Endothelial cell of umbilical vein (primary cell): ENCODE results near the gene BSPRY. TPM values are rescaled to one million over a fixed set of nuclear protein-coding genes. Genes with fewer than 3 reads are reported as not detected.

Experiments
- BruUV-seq: library from RNA; stranded (reverse); fragments of 400-500 nt; replicated peaks from 2 replicates; lab custom pipeline; 2021; lab: Mats Ljungman, UMichigan
- CTCF ChIA-PET: fragments of 300-600, 350-600 bp; sonication (Branson Sonifier 250); formaldehyde crosslinking; loops from one replicate; lab custom pipeline; 2021; ENCODE audit warnings: antibody characterized with exemption, inconsistent platforms; lab: Charles Lee
- POLR2A ChIA-PET: fragments of 300-600, 350-600 bp; sonication (Branson Sonifier 250); formaldehyde crosslinking; loops from one replicate; lab custom pipeline; 2021; ENCODE audit warnings: antibody characterized with exemption, inconsistent platforms; lab: Charles Lee
- DNase-seq: peaks from one replicate; pipeline ENCODE4 v3.0.0-alpha.2; 2011; ENCODE audit warnings: low read depth, low spot score
- FAIRE-seq: peaks from 2 replicates; lab custom pipeline; 2011; peaks lifted over from hg19 to GRCh38; lab: Jason Lieb, UNC
- H2AFZ ChIP-seq: 2 replicates; pipeline ENCODE4 v1.6.0; 2012; ENCODE audit warnings: low read depth, low read length, control low read depth, inconsistent platforms
- H3K27ac ChIP-seq: 2 replicates; pipeline ENCODE4 v1.5.1; 2011; ENCODE audit warnings: low read depth, mild to moderate bottlenecking, control low read depth, low read length, moderate library complexity; ENCODE audit not compliant: insufficient read depth
- H3K27me3 ChIP-seq, 2 experiments: 2 replicates each; pipeline versions ENCODE4 v1.6.0 to v1.6.1; 2011; ENCODE audit warnings: low read length in 2 of 2, mixed read lengths in 1 of 2; ENCODE audit not compliant: control insufficient read depth in 2 of 2, insufficient read depth in 2 of 2
- H3K36me3 ChIP-seq, 2 experiments: 2 replicates in 1 of 2; 3 replicates in 1 of 2; pipeline ENCODE4 v1.5.1; 2011; ENCODE audit warnings: low read length in 2 of 2, mild to moderate bottlenecking in 1 of 2, moderate library complexity in 1 of 2; ENCODE audit not compliant: control insufficient read depth in 2 of 2, insufficient read depth in 2 of 2; ENCODE audit errors: extremely low read depth in 1 of 2
- H3K4me1 ChIP-seq: 3 replicates; pipeline ENCODE4 v1.5.1; 2011; ENCODE audit warnings: mild to moderate bottlenecking, low read length; ENCODE audit not compliant: control insufficient read depth, insufficient read depth; ENCODE audit errors: extremely low read depth
- H3K4me2 ChIP-seq: 2 replicates; pipeline ENCODE4 v1.6.1; 2011; ENCODE audit warnings: low read length, control low read depth, mixed read lengths; ENCODE audit not compliant: insufficient read depth
- H3K4me3 ChIP-seq, 3 experiments: fragments of 200-600 bp in 1 of 3; sonication (generic), shearing (Covaris generic) in 1 of 3; replicated peaks in 1 of 3; 2 replicates each; pipeline ENCODE4 v1.5.1; 2011 to 2016; ENCODE audit warnings: control low read depth in 3 of 3, low read length in 3 of 3, mild to moderate bottlenecking in 2 of 3, inconsistent platforms in 1 of 3, low read depth in 1 of 3, moderate library complexity in 1 of 3; ENCODE audit not compliant: insufficient read depth in 1 of 3
- H3K79me2 ChIP-seq: 2 replicates; pipeline ENCODE4 v1.6.0; 2012; ENCODE audit warnings: low read length, inconsistent platforms; ENCODE audit not compliant: control insufficient read depth, insufficient read depth
- H3K9ac ChIP-seq: replicated peaks from 2 replicates; pipeline ENCODE3; 2011; ENCODE audit warnings: low read length, control low read depth; ENCODE audit not compliant: insufficient read depth; ENCODE audit errors: extremely low read depth
- H3K9me1 ChIP-seq: replicated peaks from 3 replicates; pipeline ENCODE4 v1.6.0; 2011; ENCODE audit warnings: mild to moderate bottlenecking, low read length; ENCODE audit not compliant: control insufficient read depth, insufficient read depth; ENCODE audit errors: extremely low read depth
- H3K9me3 ChIP-seq: replicated peaks from 2 replicates; pipeline ENCODE4 v1.5.1; 2012; ENCODE audit warnings: low read length, inconsistent platforms; ENCODE audit not compliant: control insufficient read depth, insufficient read depth
- H4K20me1 ChIP-seq: replicated peaks from 2 replicates; pipeline ENCODE3; 2011; ENCODE audit warnings: mild to moderate bottlenecking, low read length; ENCODE audit not compliant: control insufficient read depth, insufficient read depth; ENCODE audit errors: extremely low read depth
- CTCF ChIP-seq, 2 donors: IDR thresholded peaks; 1 replicate in 1 of 2; 2 replicates in 1 of 2; pipeline ENCODE4 v1.5.1; 2011; ENCODE audit warnings: low read length in 2 of 2, mild to moderate bottlenecking in 2 of 2, moderate library complexity in 2 of 2, control low read depth in 1 of 2, inconsistent platforms in 1 of 2, low read depth in 1 of 2; ENCODE audit not compliant: insufficient read depth in 1 of 2; ENCODE audit errors: extremely low read depth in 1 of 2
- EZH2 ChIP-seq: IDR thresholded peaks from 2 replicates; pipeline ENCODE4 v1.6.1; 2012; ENCODE audit warnings: borderline replicate concordance, low read depth, mild to moderate bottlenecking, moderate library complexity, low read length, inconsistent platforms; ENCODE audit not compliant: severe bottlenecking
- FOS ChIP-seq: IDR thresholded peaks from 2 replicates; pipeline ENCODE4 v1.6.1; 2011; ENCODE audit warnings: mild to moderate bottlenecking, low read length, moderate library complexity, borderline replicate concordance; ENCODE audit not compliant: insufficient read depth
- GATA2 ChIP-seq: IDR thresholded peaks from 2 replicates; pipeline ENCODE4 v1.7.0; 2011; ENCODE audit warnings: low read depth, mild to moderate bottlenecking, moderate library complexity, mixed read lengths, low read length; ENCODE audit not compliant: insufficient read length, insufficient read depth
- JUN ChIP-seq: IDR thresholded peaks from 2 replicates; pipeline ENCODE4 v1.6.1; 2011; ENCODE audit warnings: borderline replicate concordance, low read depth; ENCODE audit not compliant: insufficient read length, insufficient read depth
- MAX ChIP-seq: IDR thresholded peaks from 2 replicates; pipeline ENCODE4 v1.6.1; 2011; ENCODE audit not compliant: insufficient read depth, insufficient read length
- MYC ChIP-seq: IDR thresholded peaks from one replicate; pipeline ENCODE4 v1.6.1; 2011; ENCODE audit warnings: mild to moderate bottlenecking, low read depth, low read length
- POLR2A ChIP-seq: IDR thresholded peaks from 2 replicates; pipeline ENCODE4 v1.6.1; 2012; ENCODE audit warnings: low read depth, mild to moderate bottlenecking, control low read depth, low read length
- POLR2AphosphoS5 ChIP-seq: IDR thresholded peaks from 2 replicates; pipeline ENCODE4 v1.6.1; 2012; ENCODE audit warnings: low read depth, mild to moderate bottlenecking, control low read depth, low read length, moderate library complexity; ENCODE audit not compliant: insufficient read depth
- dilution Hi-C: fragments of 300-500 bp; cut with MboI; formaldehyde crosslinking; loops from one replicate; pipeline ENCODE4 v1.15.0; 2019; ENCODE audit warnings: low sequenced_read_pairs; ENCODE audit not compliant: extremely low pct_ligation_motif_present
- intact Hi-C: fragments of 100-400 bp; cut with micrococcal nuclease; formaldehyde crosslinking; loops from one replicate; pipeline ENCODE4 v1.10.0; 2022
- polyA plus RNA-seq, 4 experiments: library from polyadenylated mRNA; depleted of rRNA in 3 of 4; stranded (reverse) in 3 of 4; unstranded in 1 of 4; fragments of >200 nt; gene quantifications; 2 replicates each; pipeline versions ENCODE4 v1.2.1 to v1.2.3, GENCODE V29; 2011 to 2012; ENCODE audit warnings: missing spikeins in 1 of 4
- total RNA-seq: library from RNA; stranded (reverse); gene quantifications from 2 replicates; pipeline ENCODE4 v1.2.3, GENCODE V29; 2021

The BSPRY gene
- total and polyA plus RNA-seq, 2 donors (not counting 3 experiments of a cell fraction or from before 2014, with no cell fraction given) = not detected

- no peaks in the 10 kb centered on the region for H3K79me2 ChIP-seq
- no TSS peak for BruUV-seq
- H3K9me3 ChIP-seq = no peaks in the 10 kb centered on the region
- H3K27ac ChIP-seq = no peak within 1 kb of the TSS
- CTCF ChIA-PET = no interaction called here
- POLR2A ChIA-PET = no interaction called here
- H3K27me3 ChIP-seq = peaks cover 3 to 8% of the 10 kb centered on the region in 2 experiments
- dilution Hi-C loops = no loop called here
- H3K4me2 ChIP-seq = no peak within 1 kb of the TSS
- no peak for TF ChIP-seq MAX
- TF ChIP-seq POLR2AphosphoS5 = no peak
- no peak for TF ChIP-seq MYC
- no peak for TF ChIP-seq POLR2A
- FAIRE-seq (no peak), DNase-seq (no peak)
- no peaks in the 10 kb centered on the region for H4K20me1 ChIP-seq
- H3K4me1 ChIP-seq = peaks cover 3% of the 10 kb centered on the region
- no peak within 1 kb of the TSS for H3K9ac ChIP-seq
- H3K9me1 ChIP-seq = no peaks in the 10 kb centered on the region
- no peak within 1 kb of the TSS for H2AFZ ChIP-seq
- intact Hi-C loops = no loop called here
- H3K36me3 ChIP-seq = no peaks in the 10 kb centered on the region
- H3K4me3 ChIP-seq = no peak within 1 kb of the TSS
Observed at GRCh38 chr9:113302792-113303418, 46.4 kb upstream of the BSPRY start, which contains the start of gene RNF183. Gene RNF183, minus strand, starts transcription at chr9:113303376. Its CDS starts 5,192 bp downstream, at chr9:113298184.

- Histone ChIP-seq H3K9me3 (no peaks in the 10 kb centered on the region), H3K27ac (no peak overlapping the region), H3K4me2 (no peak overlapping the region), H3K9me1 (no peaks in the 10 kb centered on the region), H3K9ac (no peak overlapping the region), H3K79me2 (no peaks in the 10 kb centered on the region), H3K36me3 (no peaks in the 10 kb centered on the region), H3K4me1 (no peaks in the 10 kb centered on the region), H3K4me3 (no peak overlapping the region), H3K27me3 (peaks cover 0 to 3% of the 10 kb centered on the region in 2 experiments), H2AFZ (no peak overlapping the region), H4K20me1 (no peaks in the 10 kb centered on the region)
- dilution Hi-C loops (no loop called here), intact Hi-C loops (no loop called here)
- ChIA-PET POLR2A (interaction anchor here (0.6 kb wide), 1 partner anchor 1111 kb away, joined by 5 read pairs; no protein-coding TSS in a partner anchor), CTCF (interaction anchor here (1.9 kb wide), 1 partner anchor 12 kb away, joined by 4 read pairs; no protein-coding TSS in a partner anchor)
- DNase-seq = no peak
- BruUV-seq = no TSS peak
- TF ChIP-seq JUN (no peak), POLR2A (no peak), GATA2 (no peak), MAX (no peak), MYC (no peak), FOS (no peak), CTCF (IDR thresholded peaks at IDR 0.05; ENCODE audit: extremely low read depth in 1 of 2, insufficient read depth in 1 of 2, low read depth in 1 of 2, low read length in 2 of 2) (no peak), EZH2 (no peak), POLR2AphosphoS5 (no peak)
- FAIRE-seq = no peak
Observed at GRCh38 chr9:113306566-113306965, 42.8 kb upstream of the BSPRY start.
